Mononuclear cell (primary cell): ENCODE results near the gene PIK3CG. TPM values are rescaled to one million over a fixed set of nuclear protein-coding genes. Genes with fewer than 3 reads are reported as not detected.
"Not testable (repeated sequence)": the region's sequence is repeated elsewhere in the genome, so short reads cannot be mapped to it uniquely, and the experiment has no call there.

Experiments
- H3K27me3 ChIP-seq: 2 replicates; pipeline ENCODE4 v1.6.0; 2011; ENCODE audit warnings: low read length, control low read depth; ENCODE audit not compliant: insufficient read depth
- H3K4me1 ChIP-seq: 2 replicates; pipeline ENCODE4 v1.5.1; 2011; ENCODE audit warnings: mild to moderate bottlenecking, low read length, control low read depth; ENCODE audit not compliant: insufficient read depth
- H3K4me3 ChIP-seq: 2 replicates; pipeline ENCODE4 v1.5.1; 2011; ENCODE audit warnings: mild to moderate bottlenecking, low read length, moderate library complexity
- H3K9me3 ChIP-seq: 2 replicates; pipeline ENCODE4 v1.5.1; 2011; ENCODE audit warnings: low read depth, mild to moderate bottlenecking, control low read depth, low read length
- total RNA-seq: library from RNA; depleted of rRNA; stranded (reverse); fragments of >200 nt; gene quantifications from one replicate; pipeline ENCODE4 v1.2.3, GENCODE V29; 2012

The PIK3CG gene
- total RNA-seq, 1 donor = 81.3 TPM

- not testable (repeated sequence) for H3K4me3 ChIP-seq, H3K4me1 ChIP-seq, H3K27me3 ChIP-seq, H3K9me3 ChIP-seq
These were observed 59.4 kb downstream of the PIK3CG start for GRCh38 chr7:106924468-106924867.

- Histone ChIP-seq H3K9me3 (no peaks in the 10 kb centered on the region), H3K4me1 (no peaks in the 10 kb centered on the region), H3K27me3 (no peaks in the 10 kb centered on the region), H3K4me3 (no peak overlapping the region)
These were observed 61.8 kb downstream of the PIK3CG start for GRCh38 chr7:106926892-106927291.

- H3K4me3 ChIP-seq = no peak overlapping the region
- H3K9me3 ChIP-seq = no peaks in the 10 kb centered on the region
- no peaks in the 10 kb centered on the region for H3K4me1 ChIP-seq
- no peaks in the 10 kb centered on the region for H3K27me3 ChIP-seq
These were observed 62.5 kb downstream of the PIK3CG start for GRCh38 chr7:106927536-106927935.

GRCh38 chr7:106929616-106930015 lies 64.5 kb downstream of the PIK3CG start:
- not testable (repeated sequence) for H3K9me3 ChIP-seq, H3K27me3 ChIP-seq, H3K4me1 ChIP-seq, H3K4me3 ChIP-seq

- Histone ChIP-seq H3K4me3 (no peak overlapping the region), H3K4me1 (no peaks in the 10 kb centered on the region), H3K27me3 (no peaks in the 10 kb centered on the region), H3K9me3 (no peaks in the 10 kb centered on the region)
These were observed 71.2 kb downstream of the PIK3CG start for GRCh38 chr7:106936236-106936635.

- H3K4me3 ChIP-seq, H3K4me1 ChIP-seq, H3K9me3 ChIP-seq, H3K27me3 ChIP-seq: not testable (repeated sequence)
These were observed 73.0 kb downstream of the PIK3CG start for GRCh38 chr7:106938122-106938521.

- Histone ChIP-seq H3K4me1 (no peaks in the 10 kb centered on the region), H3K9me3 (no peaks in the 10 kb centered on the region), H3K27me3 (no peaks in the 10 kb centered on the region), H3K4me3 (no peak overlapping the region)
These were observed 73.7 kb downstream of the PIK3CG start for GRCh38 chr7:106938803-106939202.

- no peaks in the 10 kb centered on the region for H3K4me1 ChIP-seq
- H3K27me3 ChIP-seq = no peaks in the 10 kb centered on the region
- no peaks in the 10 kb centered on the region for H3K9me3 ChIP-seq
- no peak overlapping the region for H3K4me3 ChIP-seq
These were observed 79.1 kb downstream of the PIK3CG start for GRCh38 chr7:106944035-106944665.

GRCh38 chr7:106947244-106947728 lies 82.2 kb downstream of the PIK3CG start:
- Histone ChIP-seq H3K9me3 (no peaks in the 10 kb centered on the region), H3K27me3 (no peaks in the 10 kb centered on the region), H3K4me3 (no peak overlapping the region), H3K4me1 (peaks cover 3% of the 10 kb centered on the region)

- Histone ChIP-seq H3K27me3 (no peaks in the 10 kb centered on the region), H3K9me3 (no peaks in the 10 kb centered on the region), H3K4me1 (peaks cover 11% of the 10 kb centered on the region), H3K4me3 (no peak overlapping the region)
These were observed 87.0 kb downstream of the PIK3CG start for GRCh38 chr7:106952001-106952657.

GRCh38 chr7:106952658-106953231 lies 87.7 kb downstream of the PIK3CG start:
- Histone ChIP-seq H3K4me3 (no peak overlapping the region), H3K4me1 (peaks cover 15% of the 10 kb centered on the region), H3K9me3 (no peaks in the 10 kb centered on the region), H3K27me3 (no peaks in the 10 kb centered on the region)

- peaks cover 15% of the 10 kb centered on the region for H3K4me1 ChIP-seq
- no peaks in the 10 kb centered on the region for H3K9me3 ChIP-seq
- H3K4me3 ChIP-seq = no peak overlapping the region
- H3K27me3 ChIP-seq = no peaks in the 10 kb centered on the region
These were observed 89.8 kb downstream of the PIK3CG start for GRCh38 chr7:106954840-106955239.

GRCh38 chr7:106955857-106956256 lies 90.8 kb downstream of the PIK3CG start:
- peaks cover 15% of the 10 kb centered on the region for H3K4me1 ChIP-seq
- H3K27me3 ChIP-seq, H3K9me3 ChIP-seq, H3K4me3 ChIP-seq: not testable (repeated sequence)
